K562 (cell line): ENCODE data around the gene WDPCP. TPM values are rescaled to one million over a fixed set of nuclear protein-coding genes. Genes with fewer than 3 reads are reported as not detected.

Experiments
- ATAC-seq: fragments of 200-7000 bp; cut with Tn5 transposase; 3 replicates; pipeline ENCODE4 v1.9.1; 2020; ENCODE audit warnings: moderate library complexity
- Bru-seq: library from RNA; stranded (reverse); fragments of 400-500 nt; gene quantifications from one replicate; lab custom pipeline; 2021; lab: Mats Ljungman, UMichigan
- BruChase-seq, 2 experiments: library from RNA; stranded (reverse); fragments of 400-500 nt; gene quantifications; one replicate each; lab custom pipeline; 2021; lab: Mats Ljungman, UMichigan
- BruUV-seq: library from RNA; stranded (reverse); fragments of 400-500 nt; replicated peaks from 2 replicates; lab custom pipeline; 2021; lab: Mats Ljungman, UMichigan
- CTCF ChIA-PET: fragments of 300-600 bp; formaldehyde crosslinking; extraction: SDS; loops from one replicate; lab custom pipeline; 2021; ENCODE audit warnings: low intra/inter-chr PET ratio; lab: Yijun Ruan, JAX
- POLR2A ChIA-PET: fragments of 300-600, 350-650 bp; sonication (Branson Sonifier 250); formaldehyde crosslinking; extraction: SDS; loops from one replicate; lab custom pipeline; 2021; ENCODE audit warnings: antibody characterized with exemption, inconsistent platforms; lab: Yijun Ruan, JAX
- DNase-seq, 4 experiments: peaks; one replicate each; pipeline versions ENCODE4 v3.0.0 to v3.0.0-alpha.2; 2011 to 2018; ENCODE audit warnings: low spot score in 3 of 4, mixed read lengths in 3 of 4; ENCODE audit errors: extremely low read depth in 1 of 4
- FAIRE-seq: peaks from 2 replicates; lab custom pipeline; 2011; peaks lifted over from hg19 to GRCh38; lab: Jason Lieb, UNC
- H2AFZ ChIP-seq: 2 replicates; pipeline ENCODE4 v1.6.0; 2011; ENCODE audit warnings: low read depth, low read length, control low read depth, inconsistent platforms
- H3K27ac ChIP-seq: fragments of 200-600 bp; 3 replicates; pipeline ENCODE4 v1.8.0; 2011; ENCODE audit warnings: low read depth, mild to moderate bottlenecking, control low read depth, inconsistent platforms, low read length, moderate library complexity, mixed read lengths; ENCODE audit errors: extremely low read depth
- H3K27me3 ChIP-seq, 2 experiments: fragments of 300-600 bp in 1 of 2; 2 replicates in 1 of 2; 3 replicates in 1 of 2; pipeline versions ENCODE4 v1.6.0 to v1.8.0; 2011; ENCODE audit warnings: inconsistent platforms in 2 of 2, low read length in 2 of 2, mild to moderate bottlenecking in 1 of 2, mixed read lengths in 1 of 2, moderate library complexity in 1 of 2; ENCODE audit not compliant: control insufficient read depth in 2 of 2, insufficient read depth in 2 of 2
- H3K36me3 ChIP-seq: fragments of 300-600 bp; 3 replicates; pipeline ENCODE4 v1.8.0; 2011; ENCODE audit warnings: mild to moderate bottlenecking, low read length, inconsistent platforms; ENCODE audit not compliant: control insufficient read depth, insufficient read depth
- H3K4me1 ChIP-seq, 2 experiments: fragments of 200-600 bp in 1 of 2; replicated peaks in 1 of 2; 2 replicates in 1 of 2; 3 replicates in 1 of 2; pipeline versions ENCODE4 v1.5.1 to v1.8.0; 2011; ENCODE audit warnings: inconsistent platforms in 2 of 2, low read length in 2 of 2, mild to moderate bottlenecking in 1 of 2, mixed read lengths in 1 of 2, moderate library complexity in 1 of 2; ENCODE audit not compliant: control insufficient read depth in 2 of 2, insufficient read depth in 2 of 2
- H3K4me2 ChIP-seq: 2 replicates; pipeline ENCODE4 v1.6.1; 2011; ENCODE audit warnings: low read length, control low read depth, inconsistent platforms, mixed read lengths; ENCODE audit not compliant: insufficient read depth
- H3K4me3 ChIP-seq: fragments of 200-600 bp; sonication (generic), shearing (Covaris generic); 2 replicates; pipeline ENCODE4 v1.5.1; 2016; ENCODE audit warnings: control low read depth, inconsistent platforms
- H3K79me2 ChIP-seq: fragments of 200-600 bp; 3 replicates; pipeline ENCODE4 v1.8.0; 2011; ENCODE audit warnings: low read length, inconsistent platforms; ENCODE audit not compliant: control insufficient read depth, insufficient read depth
- H3K9ac ChIP-seq, 2 experiments: 2 replicates each; pipeline versions ENCODE4 v1.6.0 to v1.6.1; 2011; ENCODE audit warnings: low read depth in 2 of 2, low read length in 2 of 2, control low read depth in 1 of 2, inconsistent platforms in 1 of 2, mild to moderate bottlenecking in 1 of 2, mixed read lengths in 1 of 2; ENCODE audit not compliant: insufficient read depth in 1 of 2
- H3K9me1 ChIP-seq: one replicate; pipeline ENCODE4 v1.6.0; 2011; ENCODE audit warnings: inconsistent platforms, mild to moderate bottlenecking, low read length, moderate library complexity; ENCODE audit not compliant: control insufficient read depth, insufficient read depth
- H3K9me3 ChIP-seq: replicated peaks from 2 replicates; pipeline ENCODE4 v1.5.1; 2011; ENCODE audit warnings: low read depth, low read length, inconsistent platforms; ENCODE audit not compliant: control insufficient read depth, insufficient read depth
- H4K20me1 ChIP-seq: replicated peaks from 2 replicates; pipeline ENCODE4 v1.6.1; 2011; ENCODE audit warnings: low read length, inconsistent platforms, mixed read lengths; ENCODE audit not compliant: control insufficient read depth, insufficient read depth
- ADNP ChIP-seq: fragments of 200-800 bp; sonication (Bioruptor generic); IDR thresholded peaks from 2 replicates; pipeline ENCODE4 v1.6.1; 2016; ENCODE audit warnings: missing genetic modification characterization, missing compliant biosample characterization
- ATF7 ChIP-seq: fragments of 450-650 bp; IDR thresholded peaks from 2 replicates; pipeline ENCODE4 v1.7.1; 2014; ENCODE audit warnings: mild to moderate bottlenecking, moderate library complexity
- BRF2 ChIP-seq: IDR thresholded peaks from 3 replicates; pipeline ENCODE4 v1.6.1; 2011; ENCODE audit warnings: borderline replicate concordance, mild to moderate bottlenecking; ENCODE audit not compliant: insufficient read length, insufficient read depth
- CREM ChIP-seq: IDR thresholded peaks from 2 replicates; pipeline ENCODE4 v1.6.1; 2014; ENCODE audit warnings: antibody characterized with exemption, low read depth
- DDX20 ChIP-seq: fragments of 450-650 bp; IDR thresholded peaks from 2 replicates; pipeline ENCODE4 v1.6.1; 2016; ENCODE audit warnings: missing genetic modification characterization, low read depth, mild to moderate bottlenecking, missing compliant biosample characterization, moderate library complexity
- KLF10 ChIP-seq: fragments of 250-450 bp; sonication (Bioruptor Pico); IDR thresholded peaks from 2 replicates; pipeline ENCODE4 v1.6.1; 2021; ENCODE audit warnings: matching md5 sums
- MAFK ChIP-seq: IDR thresholded peaks from 2 replicates; pipeline ENCODE4 v1.6.1; 2011; ENCODE audit warnings: low read length, improper control_type of control experiment
- MEF2D ChIP-seq: conservative IDR thresholded peaks from 2 replicates; pipeline ENCODE4 v1.6.1; 2016; ENCODE audit warnings: low read depth, missing genetic modification characterization, missing compliant biosample characterization
- POLR2A ChIP-seq: fragments of 450-650 bp; conservative IDR thresholded peaks from 2 replicates; pipeline ENCODE4 v1.6.1; 2016
- POLR2B ChIP-seq: fragments of 450-650 bp; IDR thresholded peaks from 2 replicates; pipeline ENCODE4 v1.6.1; 2018; ENCODE audit warnings: low read depth; ENCODE audit not compliant: partially characterized antibody
- RBM22 ChIP-seq: fragments of 200-400 bp; formaldehyde crosslinking; IDR thresholded peaks from 2 replicates; pipeline ENCODE4 v1.6.1; 2018; ENCODE audit warnings: low read length, low read depth; ENCODE audit not compliant: poor library complexity, severe bottlenecking
- WHSC1 ChIP-seq: IDR thresholded peaks from one replicate; pipeline ENCODE4 v1.6.1; 2012; ENCODE audit warnings: low read length, control low read depth, inconsistent platforms
- ZBTB26 ChIP-seq: fragments of 450-650 bp; formaldehyde crosslinking; IDR thresholded peaks from 2 replicates; pipeline ENCODE4 v1.4.0; 2022; ENCODE audit warnings: missing genetic modification characterization
- ZFPM2 ChIP-seq: fragments of 250-450 bp; sonication (Bioruptor Pico); IDR thresholded peaks from 2 replicates; pipeline ENCODE4 v1.5.1; 2022; ENCODE audit warnings: mild to moderate bottlenecking
- ZNF699 ChIP-seq: fragments of 250-450 bp; sonication (Bioruptor Pico); IDR thresholded peaks from 2 replicates; pipeline ENCODE4 v1.8.0; 2021; ENCODE audit warnings: mild to moderate bottlenecking, moderate library complexity; ENCODE audit not compliant: insufficient replicate concordance
- ZNF766 ChIP-seq: fragments of 200-800 bp; sonication (Bioruptor generic); conservative IDR thresholded peaks from 2 replicates; pipeline ENCODE4 v1.6.1; 2016; ENCODE audit warnings: missing genetic modification characterization, missing compliant biosample characterization
- WGBS: fragments of 100-300 bp; shearing (Covaris generic); methylation state at CpG from one replicate; pipeline ENCODE4 v1.1.6; 2016; ENCODE audit warnings: low coverage, mixed read lengths; ENCODE audit not compliant: insufficient coverage; ENCODE audit errors: missing lambda C conversion rate; 5-methylcytosine and 5-hydroxymethylcytosine counted together
- in situ Hi-C: fragments of 300-500 bp; cut with MboI; formaldehyde crosslinking; loops from 4 replicates; pipeline ENCODE4 v1.15.0; 2018; ENCODE audit warnings: inconsistent platforms, mixed read lengths
- intact Hi-C: fragments of 100-400 bp; cut with micrococcal nuclease; formaldehyde crosslinking; loops from 2 replicates; pipeline ENCODE4 v1.14.2; 2022
- long read RNA-seq, 3 experiments: library from polyadenylated mRNA in 2 of 3; library from RNA in 1 of 3; unstranded in 2 of 3; stranded (forward) in 1 of 3; transcript quantifications; one replicate each; pipeline ENCODE4 v2.0.0, GENCODE V29; 2019 to 2022
- polyA minus RNA-seq, 3 experiments: library from RNA; depleted of rRNA, polyadenylated mRNA; stranded (reverse); fragments of >200 nt; gene quantifications; 2 replicates each; pipeline ENCODE4 v1.2.3, GENCODE V29; 2011
- polyA plus RNA-seq, 8 experiments: library from polyadenylated mRNA; depleted of rRNA in 4 of 8; stranded (reverse) in 5 of 8; unstranded in 3 of 8; fragments of >200 nt; fragmentation: Nextera tagmentation in 2 of 8; fragmentation: Illumina TruSeq in 1 of 8; extraction: Ambion mirVana in 2 of 8; extraction: Trizol in 1 of 8; gene quantifications; 2 replicates each; pipeline versions ENCODE4 v1.2.1 to v1.2.3, GENCODE V29; 2011 to 2014; ENCODE audit warnings: inconsistent platforms in 1 of 8, missing spikeins in 1 of 8
- total RNA-seq, 7 experiments: library from RNA; depleted of rRNA in 6 of 7; stranded (reverse); fragments of >200 nt in 6 of 7; fragmentation: Illumina TruSeq in 2 of 7; extraction: Trizol in 2 of 7; gene quantifications; 2 replicates each; pipeline versions ENCODE4 v1.2.1 to v1.2.3, GENCODE V29; 2011 to 2021; ENCODE audit warnings: low replicate concordance in 1 of 7

The WDPCP gene
- 42.1 and 65.6 TPM in 2 replicates for total RNA-seq (2011; cell fraction: chromatin; rRNA removed; ENCODE audit: low replicate concordance)
- 22.7 and 30.9 TPM in 2 replicates for total RNA-seq (2011; cell fraction: nucleolus; rRNA removed)
- total RNA-seq (2011; cell fraction: nucleoplasm; rRNA removed), result 32.0 and 35.1 TPM in 2 replicates
- 6.4 and 6.8 TPM in 2 replicates for total RNA-seq (2014; rRNA removed)
- total RNA-seq (2014; rRNA removed; fragmentation: Illumina TruSeq; extraction: Trizol), result 5.9 TPM in 2 replicates
- 5.3 and 5.7 TPM in 2 replicates for total RNA-seq (2015; rRNA removed; fragmentation: Illumina TruSeq; extraction: Trizol)
- 6.2 and 7.4 TPM in 2 replicates for total RNA-seq (2021)
- 4.6 and 5.5 TPM in 2 replicates for polyA plus RNA-seq (2011; rRNA removed)
- 2.1 and 2.3 TPM in 2 replicates for polyA plus RNA-seq (2011; cell fraction: cytosol; rRNA removed)
- 9.5 and 11.1 TPM in 2 replicates for polyA plus RNA-seq (2011; cell fraction: nucleus; rRNA removed)
- 2.4 and 3.3 TPM in 2 replicates for polyA plus RNA-seq (2012)
- 2.7 and 3.4 TPM in 2 replicates for polyA plus RNA-seq (2014; fragmentation: Illumina TruSeq; extraction: Trizol)
- 1 to 10 TPM; 1.4 to 1.5 TPM for polyA plus RNA-seq (2014; fragmentation: Nextera tagmentation; extraction: Ambion mirVana)
- 1.6 and 3.0 TPM in 2 replicates for polyA plus RNA-seq (2014; rRNA removed)
- 19.7 and 24.2 TPM in 2 replicates for polyA minus RNA-seq (2011; rRNA and poly(A)+ RNA removed)
- polyA minus RNA-seq (2011; cell fraction: cytosol; rRNA and poly(A)+ RNA removed), result 3.4 and 3.5 TPM in 2 replicates
- 29.9 and 50.8 TPM in 2 replicates for polyA minus RNA-seq (2011; cell fraction: nucleus; rRNA and poly(A)+ RNA removed)
- percentile 53 among the genes with signal in this experiment for Bru-seq, nascent RNA
- BruChase-seq, experiment 1, labeled RNA remaining after a 2-hour chase, result percentile 61 among the genes with signal in this experiment
- BruChase-seq, experiment 2, labeled RNA remaining after a 6-hour chase, result percentile 60 among the genes with signal in this experiment
- long read RNA-seq, experiment 1, partial matches to known transcripts, result 1 of 16 reads
- long read RNA-seq, experiment 1, other reads (novel, unspliced or antisense), result 12 of 16 reads
- long read RNA-seq, experiment 2, partial matches to known transcripts, result 0 of 2 reads
- long read RNA-seq, experiment 2, other reads (novel, unspliced or antisense), result 2 of 2 reads
- long read RNA-seq, experiment 3, partial matches to known transcripts, result 0 of 3 reads
- long read RNA-seq, experiment 3, other reads (novel, unspliced or antisense), result 3 of 3 reads

GRCh38 chr2:63588385-63589147 is at the start of gene WDPCP, which contains the start of gene MDH1:
WDPCP (minus strand) TSS chr2:63588477; CDS start chr2:63588271, 206 bp downstream.
MDH1 (plus strand) TSS chr2:63588963; CDS start chr2:63589044, 81 bp downstream.
- H2AFZ ChIP-seq, result peak within 1 kb of the TSS; percentile 97
- peaks cover 20% of the 10 kb centered on the region; the same call in 2 of the 3 replicates for H3K36me3 ChIP-seq
- under 1% methylated on average over 44 of the region's 44 CpGs for WGBS
- peak within 1 kb of the TSS; percentile 96 for H3K4me3 ChIP-seq
- POLR2A ChIA-PET, result interaction anchor here (0.6 to 2.7 kb wide), 15 partner anchors 11 to 859 kb away, joined by 3 to 17 read pairs (median 4); no protein-coding TSS in a partner anchor
- peak within 1 kb of the TSS; percentile 88 to 94 for H3K9ac ChIP-seq
- peaks cover 0 to 14% of the 10 kb centered on the region in 2 experiments; a peak in 3 of 5 replicates for H3K4me1 ChIP-seq
- CTCF ChIA-PET, result no interaction called here
- H3K9me3 ChIP-seq, result no peaks in the 10 kb centered on the region
- intact Hi-C loops (loop anchor here (10.0 kb wide), 1 partner anchor 256 kb away; the partner anchor contains the start of gene UGP2), in situ Hi-C loops (no loop called here)
- peak within 1 kb of the TSS; percentile 97 for H3K4me2 ChIP-seq
- no peaks in the 10 kb centered on the region for H4K20me1 ChIP-seq
- no TSS peak for BruUV-seq
- H3K27me3 ChIP-seq, result no peaks in the 10 kb centered on the region
- H3K79me2 ChIP-seq, result peaks cover 63% of the 10 kb centered on the region
- peak within 1 kb of the TSS; percentile 90 for H3K27ac ChIP-seq
- FAIRE-seq, result peak; percentile 99
- ATAC-seq, result peak; percentile 95
- H3K9me1 ChIP-seq, result no peaks in the 10 kb centered on the region
- DNase-seq, result peak; percentile 80 to 98 (median 84)
- TF ChIP-seq ZNF699 (CRISPR knock-in tag) (no peak), CREM (peak; percentile 93), WHSC1 (no peak), RBM22 (no peak), POLR2B (peak; percentile 67), MEF2D (tag) (no peak; the same call in 1 of the 2 replicates), ZNF766 (peak; percentile 96), ADNP (no peak), KLF10 (CRISPR knock-in tag) (no peak), ZFPM2 (CRISPR knock-in tag) (no peak), DDX20 (tag) (no peak), ATF7 (peak; percentile 75), MAFK (no peak), ZBTB26 (CRISPR knock-in tag) (no peak), BRF2 (no peak), POLR2A (peak; percentile 88)
